ENCODE data around the gene CSF1.
A peak's percentile ranks its signal among the peaks of the same experiment; 100 is the strongest.
"Not testable (repeated sequence)": the region's sequence is repeated elsewhere in the genome, so short reads cannot be mapped to it uniquely, and the experiment has no call there.

CSF1 gene

GRCh38 chr1:109910123-109910962, at the start of gene CSF1:
Gene CSF1 (plus strand): TSS chr1:109910849. CDS start chr1:109911024, 175 bp downstream.
- peak in 53 of 56 donors; percentile 17 to 88 (median 71) for DNase-seq

- DNase-seq = not testable (repeated sequence)
These were observed 49.0 kb upstream of the CSF1 start for GRCh38 chr1:109861616-109862015.

GRCh38 chr1:109863667-109864046, 47.0 kb upstream of the CSF1 start:
- no peak for DNase-seq

GRCh38 chr1:109864047-109864822, 46.4 kb upstream of the CSF1 start:
- DNase-seq = no peak

GRCh38 chr1:109864930-109865612, 45.6 kb upstream of the CSF1 start:
- no peak for DNase-seq

- DNase-seq = no peak
These were observed 44.6 kb upstream of the CSF1 start for GRCh38 chr1:109866071-109866470.

GRCh38 chr1:109873278-109874175, 37.1 kb upstream of the CSF1 start:
- no peak for DNase-seq

- no peak for DNase-seq
These were observed 36.2 kb upstream of the CSF1 start for GRCh38 chr1:109874445-109874844.

- no peak for DNase-seq
These were observed 34.8 kb upstream of the CSF1 start for GRCh38 chr1:109875874-109876273.

GRCh38 chr1:109876617-109877316, 33.9 kb upstream of the CSF1 start:
- DNase-seq = no peak

- peak in 40 of 56 donors; percentile 20 to 74 (median 48) for DNase-seq
These were observed 33.3 kb upstream of the CSF1 start for GRCh38 chr1:109877317-109877771.

- DNase-seq = no peak
These were observed 32.9 kb upstream of the CSF1 start for GRCh38 chr1:109877776-109878175.

GRCh38 chr1:109878531-109879104, 32.0 kb upstream of the CSF1 start:
- no peak for DNase-seq

GRCh38 chr1:109879371-109879770, 31.3 kb upstream of the CSF1 start:
- DNase-seq = not testable (repeated sequence)

GRCh38 chr1:109879881-109880525, 30.6 kb upstream of the CSF1 start:
- DNase-seq = no peak

GRCh38 chr1:109880971-109881894, 29.4 kb upstream of the CSF1 start:
- no peak for DNase-seq

- no peak for DNase-seq
These were observed 28.8 kb upstream of the CSF1 start for GRCh38 chr1:109881906-109882287.

All from nucleus accumbens (tissue), 56 donors.